HG02588 (cell line): ENCODE data around the gene CCR7.

Experiments
- ATAC-seq: cut with Tn5 transposase; IDR thresholded peaks from one replicate; pipeline ENCODE4 v1.9.1; 2021; ENCODE audit warnings: mild to moderate bottlenecking, moderate library complexity; ENCODE audit not compliant: unreplicated experiment

Gene CCR7

DNA sequence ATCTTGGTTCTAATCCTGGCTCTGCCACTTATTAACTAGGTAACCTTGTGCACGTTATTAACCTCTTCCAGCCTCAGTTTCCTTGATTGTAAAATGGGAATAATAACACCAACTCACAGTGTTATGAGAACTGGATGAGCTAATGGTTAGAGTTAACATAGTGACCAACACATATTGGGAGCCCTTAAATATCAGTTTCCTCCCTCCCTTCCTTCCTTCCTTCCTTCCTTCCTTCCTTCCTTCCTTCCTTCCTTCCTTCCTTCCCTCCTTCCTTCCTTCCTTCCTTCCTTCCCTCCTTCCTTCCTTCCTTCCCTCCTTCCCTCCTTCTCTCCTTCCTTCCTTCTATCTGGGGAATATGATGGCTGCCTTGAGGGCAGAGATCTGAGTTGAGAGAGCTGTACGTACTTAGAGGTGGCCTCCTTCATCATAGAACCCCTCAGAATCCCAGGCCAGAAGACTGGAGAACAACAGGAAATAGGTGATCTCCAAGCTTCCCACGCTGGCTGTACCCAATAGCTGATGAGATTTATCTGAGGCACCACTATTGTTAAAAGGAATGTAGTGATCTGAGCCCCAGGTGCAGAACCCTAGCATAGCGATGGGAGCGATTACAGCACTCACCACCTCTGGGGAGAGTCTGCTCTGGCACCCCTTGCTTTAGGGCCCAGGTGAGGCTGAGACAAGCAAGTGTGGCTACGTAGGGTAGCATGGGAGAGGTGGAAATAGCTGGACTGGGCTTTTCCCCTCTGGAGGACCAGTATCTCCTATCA lies 26.2 kb downstream of the CCR7 start:
- ATAC-seq: no peak

DNA sequence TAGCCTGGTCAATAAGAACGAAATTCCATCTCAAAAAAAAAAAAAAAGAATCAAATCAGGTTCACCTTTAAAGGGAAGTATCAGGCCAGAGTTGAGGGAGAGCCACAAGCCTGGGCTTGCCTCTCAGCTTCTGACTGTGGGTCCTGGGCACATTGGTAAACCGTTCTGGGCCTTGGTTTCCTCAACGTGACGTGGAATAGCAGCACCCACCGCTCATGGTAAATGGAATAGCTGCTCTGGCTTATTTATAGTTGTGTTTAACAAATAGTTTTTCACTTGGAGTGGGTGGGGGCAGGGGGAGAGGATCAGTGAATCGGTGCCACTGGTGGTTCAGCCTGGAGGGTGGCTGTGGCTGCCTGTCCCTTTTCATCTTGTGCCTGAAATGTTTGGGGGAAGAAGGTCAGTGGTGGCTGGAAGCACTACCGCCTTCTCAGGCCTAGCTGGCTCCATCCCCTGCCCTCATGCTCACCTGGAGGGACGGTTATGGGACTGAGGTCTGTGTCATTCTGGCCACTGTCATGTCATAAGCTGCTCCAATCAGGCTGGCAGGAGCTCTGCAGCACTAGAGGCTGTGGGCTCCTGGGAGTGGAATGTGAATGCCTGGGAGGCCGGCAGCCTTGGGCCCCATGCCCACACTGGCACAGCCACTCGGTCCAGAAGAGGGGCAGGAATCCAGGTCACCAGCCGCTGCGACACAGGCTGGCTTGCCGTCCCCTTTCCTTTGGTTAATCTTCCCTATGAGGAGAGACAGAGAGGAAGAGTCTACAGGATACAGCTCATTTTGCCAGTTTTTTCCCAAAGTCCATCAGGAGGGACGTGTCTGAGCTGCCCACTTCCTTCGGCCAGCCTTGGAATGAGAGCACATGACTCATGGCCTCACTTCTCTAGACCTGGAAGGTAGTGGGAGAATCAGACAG lies 27.0 kb downstream of the CCR7 start:
- ATAC-seq: no peak

DNA sequence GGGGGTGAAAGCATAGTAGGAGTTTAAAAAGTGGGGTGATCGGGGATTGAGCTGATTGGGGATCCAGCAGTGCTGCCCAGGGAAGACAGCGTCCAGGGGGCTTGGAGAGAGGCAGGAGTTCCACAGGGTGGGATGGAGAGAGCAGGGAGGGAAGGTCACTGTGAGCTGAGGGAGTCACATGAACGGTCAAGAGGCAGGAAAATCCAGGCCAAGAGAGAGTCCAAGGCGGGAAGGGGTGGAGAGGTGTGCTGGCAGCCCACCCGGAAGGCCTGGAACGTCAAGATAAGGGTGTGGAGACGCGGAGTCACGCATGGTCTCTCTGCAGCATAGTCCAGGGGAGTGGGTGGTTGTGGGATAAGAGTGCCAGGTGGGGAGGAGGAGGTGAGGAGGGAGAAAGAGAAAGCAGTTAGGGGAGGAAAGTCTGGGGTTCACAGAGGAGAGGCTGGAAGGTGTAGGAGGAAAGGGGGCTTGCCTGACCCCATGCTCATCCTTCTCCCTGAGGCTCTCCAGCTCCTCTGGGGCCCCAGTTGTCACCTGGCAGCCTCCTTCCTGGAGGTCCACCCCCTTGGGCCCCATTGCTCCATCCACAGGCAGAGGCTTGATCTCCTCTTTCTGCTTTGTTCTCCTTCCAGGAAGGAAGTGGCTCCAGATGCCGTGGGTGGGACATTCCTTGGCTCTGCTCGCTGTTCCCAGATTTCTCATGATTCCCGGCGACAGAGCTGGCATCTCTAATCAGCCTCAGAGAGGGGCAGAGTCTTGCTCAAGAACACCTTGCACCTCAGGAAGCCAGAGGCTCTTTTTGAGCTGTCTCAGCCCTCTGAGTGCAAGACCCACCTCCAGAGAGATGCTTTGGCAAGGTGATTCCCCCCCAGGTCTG lies 28.7 kb downstream of the CCR7 start:
- no peak for ATAC-seq

- no peak for ATAC-seq
Observed at GRCh38 chr17:40535924-40536294, 29.4 kb downstream of the CCR7 start.

GRCh38 chr17:40535438-40535837 lies 29.8 kb downstream of the CCR7 start:
- no peak for ATAC-seq

GRCh38 chr17:40534371-40535189 lies 30.7 kb downstream of the CCR7 start:
- no peak for ATAC-seq

DNA sequence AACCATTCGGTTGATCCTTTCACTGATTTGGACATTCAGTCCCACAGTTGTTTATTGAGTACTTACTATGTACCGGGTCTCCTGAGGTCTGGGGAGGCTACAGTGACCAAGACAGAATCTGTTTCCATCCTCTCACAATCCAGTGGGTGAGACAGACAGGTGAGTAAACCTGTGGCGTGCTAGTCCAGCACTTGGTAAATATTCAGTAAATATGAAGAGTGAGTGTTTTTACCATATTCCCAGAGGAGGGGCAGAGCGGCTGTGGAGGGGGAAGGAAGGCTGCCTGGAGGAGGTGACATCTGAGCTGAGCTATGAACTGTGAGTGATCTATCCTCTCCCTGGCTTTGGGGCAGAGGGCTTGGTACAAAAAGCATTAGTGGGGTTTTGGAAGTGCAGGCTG lies 31.4 kb downstream of the CCR7 start:
- no peak for ATAC-seq

GRCh38 chr17:40532520-40533253 lies 32.6 kb downstream of the CCR7 start:
- no peak for ATAC-seq

GRCh38 chr17:40531051-40531991 lies 34.0 kb downstream of the CCR7 start:
- peak; percentile 50 for ATAC-seq

GRCh38 chr17:40530531-40530994 lies 34.7 kb downstream of the CCR7 start:
- no peak for ATAC-seq

DNA sequence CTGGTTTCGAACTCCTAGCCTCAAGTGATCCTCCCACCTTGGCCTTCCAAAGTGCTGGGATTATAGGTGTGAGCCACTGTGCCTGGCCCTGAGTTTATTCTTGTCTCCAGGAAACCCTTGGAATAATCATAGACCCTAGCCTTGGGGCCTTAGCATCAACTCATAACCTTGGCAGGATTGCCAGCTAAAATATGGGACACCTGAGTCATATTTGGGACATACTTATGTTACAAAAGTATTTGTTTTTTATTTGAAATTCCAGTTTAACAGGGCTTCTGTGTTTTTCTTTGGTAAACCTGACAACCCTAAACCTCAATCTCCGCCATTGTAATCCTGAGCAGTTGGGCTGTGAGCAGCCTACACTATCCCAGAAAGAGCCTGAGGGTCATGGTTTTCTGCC lies 35.3 kb downstream of the CCR7 start:
- ATAC-seq: no peak

DNA sequence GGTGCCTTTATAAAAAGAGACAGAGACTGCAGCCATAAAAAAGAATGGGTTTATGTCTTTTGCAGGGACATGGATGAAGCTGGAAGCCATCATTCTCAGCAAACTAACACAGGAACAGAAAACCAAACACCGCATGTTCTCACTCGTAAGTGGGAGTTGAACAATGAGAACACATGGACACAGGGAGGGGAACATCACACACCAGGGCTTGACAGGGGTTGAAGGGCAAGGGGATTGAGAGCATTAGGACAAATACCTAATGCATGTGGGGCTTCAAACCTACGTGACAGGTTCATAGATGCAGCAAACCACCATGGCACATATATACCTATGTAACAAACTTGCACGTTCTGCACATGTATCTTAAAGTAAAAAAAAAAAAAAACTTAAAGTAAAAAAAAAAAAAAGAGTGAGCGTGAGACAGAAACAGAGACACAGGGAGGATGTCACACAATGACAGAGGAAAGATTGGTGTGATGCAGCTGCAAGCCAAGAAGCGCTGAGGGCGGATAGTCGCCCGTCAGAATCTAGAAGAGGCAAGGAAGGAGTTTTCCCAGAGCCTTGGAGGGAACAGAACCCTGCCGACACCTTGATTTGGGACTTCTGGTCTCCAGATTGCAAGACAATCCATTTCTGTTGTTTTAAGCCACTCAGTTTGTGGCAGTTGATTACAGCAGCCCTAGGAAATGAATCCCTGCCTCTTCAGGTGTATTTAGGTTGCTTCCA lies 36.4 kb downstream of the CCR7 start:
- no peak for ATAC-seq

DNA sequence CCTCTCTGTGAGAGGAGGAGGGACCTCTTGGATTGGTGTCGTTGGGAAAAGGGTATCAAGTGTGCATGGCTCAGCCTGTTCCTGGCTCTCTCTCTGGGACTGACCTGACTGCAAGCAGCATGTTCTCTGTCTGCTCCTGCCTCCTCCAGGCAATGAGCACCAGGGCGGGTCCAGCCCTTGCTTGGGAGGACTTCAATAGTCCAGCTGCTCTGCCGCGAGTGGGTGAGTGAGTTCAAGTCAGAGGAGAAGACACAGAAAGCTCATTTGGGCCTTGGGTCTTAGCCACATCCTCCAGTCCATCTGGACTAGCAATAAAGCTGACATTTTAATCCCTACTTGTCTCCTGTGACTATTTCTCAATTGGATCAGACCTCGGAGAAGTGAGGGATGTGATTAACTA lies 38.6 kb downstream of the CCR7 start:
- ATAC-seq: no peak

- no peak for ATAC-seq
Observed at GRCh38 chr17:40525294-40525693, 40.0 kb downstream of the CCR7 start.

GRCh38 chr17:40524243-40524965 lies 40.9 kb downstream of the CCR7 start:
- no peak for ATAC-seq

GRCh38 chr17:40522961-40523310 lies 42.3 kb downstream of the CCR7 start:
- no peak for ATAC-seq

- ATAC-seq: no peak
Observed at GRCh38 chr17:40522250-40522960, 42.9 kb downstream of the CCR7 start.
